ENCODE results near the gene KCTD4. TPM values are rescaled to one million over a fixed set of nuclear protein-coding genes. Genes with fewer than 3 reads are reported as not detected.
A peak's percentile ranks its signal among the peaks of the same experiment; 100 is the strongest.

KCTD4 gene
- total RNA-seq, 2 donors from 2014 or later: not detected

- DNase-seq: no peak
- H3K9me3 ChIP-seq (ENCODE audit: control insufficient read depth, low read length, poor library complexity, severe bottlenecking): no peaks in the 10 kb centered on the region
- no peaks in the 10 kb centered on the region for H3K27me3 Mint-ChIP-seq
- H3K27ac Mint-ChIP-seq: no peak overlapping the region
- peaks cover 20% of the 10 kb centered on the region for H3K4me1 Mint-ChIP-seq
- H3K36me3 Mint-ChIP-seq (ENCODE audit: low read depth): peaks cover 7% of the 10 kb centered on the region
- no peak overlapping the region for H3K4me3 Mint-ChIP-seq
- ATAC-seq: no peak
Observed at GRCh38 chr13:45225370-45225769, 24.5 kb upstream of the KCTD4 start.

- Mint-ChIP-seq H3K27ac (peak overlapping the region; percentile 19), H3K4me1 (peaks cover 13% of the 10 kb centered on the region), H3K4me3 (no peak overlapping the region), H3K27me3 (no peaks in the 10 kb centered on the region), H3K36me3 (ENCODE audit: low read depth) (peaks cover 5% of the 10 kb centered on the region)
- no peak for ATAC-seq
- H3K9me3 ChIP-seq (ENCODE audit: control insufficient read depth, low read length, poor library complexity, severe bottlenecking): no peaks in the 10 kb centered on the region
- DNase-seq: no peak
Observed at GRCh38 chr13:45224176-45224575, 23.3 kb upstream of the KCTD4 start.

- no peaks in the 10 kb centered on the region for H3K9me3 ChIP-seq (ENCODE audit: control insufficient read depth, low read length, poor library complexity, severe bottlenecking)
- no peaks in the 10 kb centered on the region for H3K27me3 Mint-ChIP-seq
- H3K4me1 Mint-ChIP-seq: peaks cover 14% of the 10 kb centered on the region
- H3K36me3 Mint-ChIP-seq (ENCODE audit: low read depth): peaks cover 5% of the 10 kb centered on the region
- H3K27ac Mint-ChIP-seq: no peak overlapping the region
- ATAC-seq (no peak), DNase-seq (no peak)
- no peak overlapping the region for H3K4me3 Mint-ChIP-seq
Observed at GRCh38 chr13:45222919-45223318, 22.1 kb upstream of the KCTD4 start.

- ATAC-seq (no peak), DNase-seq (no peak)
- no peaks in the 10 kb centered on the region for H3K9me3 ChIP-seq (ENCODE audit: control insufficient read depth, low read length, poor library complexity, severe bottlenecking)
- peaks cover 5% of the 10 kb centered on the region for H3K36me3 Mint-ChIP-seq (ENCODE audit: low read depth)
- no peak overlapping the region for H3K27ac Mint-ChIP-seq
- no peak overlapping the region for H3K4me3 Mint-ChIP-seq
- H3K27me3 Mint-ChIP-seq: no peaks in the 10 kb centered on the region
- peaks cover 14% of the 10 kb centered on the region for H3K4me1 Mint-ChIP-seq
Observed at GRCh38 chr13:45222516-45222915, 21.7 kb upstream of the KCTD4 start.

- Mint-ChIP-seq H3K4me1 (peaks cover 12% of the 10 kb centered on the region), H3K27ac (no peak overlapping the region), H3K27me3 (no peaks in the 10 kb centered on the region), H3K36me3 (ENCODE audit: low read depth) (peaks cover 7% of the 10 kb centered on the region), H3K4me3 (no peak overlapping the region)
- ATAC-seq (no peak), DNase-seq (no peak)
- H3K9me3 ChIP-seq (ENCODE audit: control insufficient read depth, low read length, poor library complexity, severe bottlenecking): no peaks in the 10 kb centered on the region
Observed at GRCh38 chr13:45220403-45220802, 19.6 kb upstream of the KCTD4 start.

- no peaks in the 10 kb centered on the region for H3K9me3 ChIP-seq (ENCODE audit: control insufficient read depth, low read length, poor library complexity, severe bottlenecking)
- H3K36me3 Mint-ChIP-seq (ENCODE audit: low read depth): peaks cover 7% of the 10 kb centered on the region
- no peak overlapping the region for H3K27ac Mint-ChIP-seq
- H3K4me1 Mint-ChIP-seq: peaks cover 12% of the 10 kb centered on the region
- H3K27me3 Mint-ChIP-seq: no peaks in the 10 kb centered on the region
- H3K4me3 Mint-ChIP-seq: no peak overlapping the region
- DNase-seq (no peak), ATAC-seq (no peak)
Observed at GRCh38 chr13:45219938-45220375, 19.1 kb upstream of the KCTD4 start.

GRCh38 chr13:45219123-45219891 lies 18.5 kb upstream of the KCTD4 start:
- DNase-seq: no peak
- peaks cover 7% of the 10 kb centered on the region for H3K36me3 Mint-ChIP-seq (ENCODE audit: low read depth)

DNA sequence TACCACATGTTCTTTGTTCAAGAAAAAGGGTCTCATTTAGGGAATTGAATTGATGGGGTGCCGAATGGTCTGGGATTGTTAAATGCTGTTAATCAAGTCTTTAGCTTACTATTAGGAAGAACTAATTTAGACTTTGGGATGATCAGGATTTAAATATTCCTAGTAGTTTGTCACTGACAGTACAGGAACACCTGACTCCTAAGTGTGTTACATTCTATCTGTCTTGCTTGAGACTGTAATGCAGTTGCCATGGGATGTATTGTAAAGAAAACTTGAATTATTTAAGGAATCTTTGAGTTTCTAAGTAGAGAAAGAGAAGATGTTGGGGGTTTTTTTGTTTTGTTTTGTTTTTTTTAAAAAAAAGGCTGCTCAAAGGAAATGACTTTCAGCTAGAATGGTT lies 17.8 kb upstream of the KCTD4 start:
- peaks cover 8% of the 10 kb centered on the region for H3K4me1 Mint-ChIP-seq
- H3K27ac Mint-ChIP-seq: no peak overlapping the region
- H3K9me3 ChIP-seq (ENCODE audit: control insufficient read depth, low read length, poor library complexity, severe bottlenecking): no peaks in the 10 kb centered on the region
- H3K27me3 Mint-ChIP-seq: no peaks in the 10 kb centered on the region
- no peak overlapping the region for H3K4me3 Mint-ChIP-seq
- H3K36me3 Mint-ChIP-seq (ENCODE audit: low read depth): peaks cover 7% of the 10 kb centered on the region
- no peak for DNase-seq
- ATAC-seq: no peak

More at GRCh38 chr13:45219123-45219891, 18.5 kb upstream of the KCTD4 start:
- no peak for ATAC-seq
- H3K9me3 ChIP-seq (ENCODE audit: control insufficient read depth, low read length, poor library complexity, severe bottlenecking): no peaks in the 10 kb centered on the region
- no peak overlapping the region for H3K27ac Mint-ChIP-seq
- H3K27me3 Mint-ChIP-seq: no peaks in the 10 kb centered on the region
- peaks cover 12% of the 10 kb centered on the region for H3K4me1 Mint-ChIP-seq
- no peak overlapping the region for H3K4me3 Mint-ChIP-seq

GRCh38 chr13:45216193-45216592 lies 15.3 kb upstream of the KCTD4 start:
- no peak overlapping the region for H3K4me3 Mint-ChIP-seq
- H3K27me3 Mint-ChIP-seq: no peaks in the 10 kb centered on the region
- H3K27ac Mint-ChIP-seq: no peak overlapping the region
- H3K36me3 Mint-ChIP-seq (ENCODE audit: low read depth): peaks cover 3% of the 10 kb centered on the region
- H3K4me1 Mint-ChIP-seq: peaks cover 7% of the 10 kb centered on the region
- H3K9me3 ChIP-seq (ENCODE audit: control insufficient read depth, low read length, poor library complexity, severe bottlenecking): no peaks in the 10 kb centered on the region
- ATAC-seq (no peak), DNase-seq (no peak)

DNA sequence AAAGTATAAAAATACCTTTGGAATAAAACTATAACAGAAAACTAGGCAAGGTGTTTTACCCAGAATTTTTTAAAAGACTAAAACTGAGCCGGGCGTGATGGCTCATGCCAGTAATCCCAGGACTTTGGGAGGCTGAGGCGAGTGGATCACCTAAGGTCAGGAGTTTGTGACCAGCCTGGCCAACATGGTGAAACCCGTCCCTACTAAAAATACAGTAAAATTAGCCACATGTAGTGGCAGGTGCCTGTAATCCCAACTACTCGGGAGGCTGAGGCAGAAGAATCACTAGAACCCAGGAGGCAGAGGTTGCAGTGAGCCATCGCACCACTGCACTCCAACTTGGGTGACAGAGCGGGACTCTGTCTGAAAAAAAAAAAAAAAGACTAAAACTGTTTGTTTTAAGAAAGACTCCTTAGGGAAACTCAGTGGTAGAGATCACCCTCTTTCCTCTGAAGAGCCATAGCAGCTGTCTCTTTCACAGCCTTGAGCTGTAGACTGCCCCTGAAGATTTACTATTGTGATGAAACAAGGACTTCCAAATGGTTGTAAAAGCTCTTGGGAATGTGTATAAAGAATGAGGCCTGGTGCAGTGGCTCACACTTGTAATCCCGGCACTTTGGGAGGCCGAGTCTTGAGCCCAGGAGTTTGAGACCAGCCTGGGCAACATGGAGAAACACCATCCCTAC lies 14.7 kb upstream of the KCTD4 start:
- no peak overlapping the region for H3K4me3 Mint-ChIP-seq
- no peaks in the 10 kb centered on the region for H3K27me3 Mint-ChIP-seq
- no peak for ATAC-seq
- H3K27ac Mint-ChIP-seq: no peak overlapping the region
- peaks cover 6% of the 10 kb centered on the region for H3K36me3 Mint-ChIP-seq (ENCODE audit: low read depth)
- H3K4me1 Mint-ChIP-seq: peaks cover 8% of the 10 kb centered on the region
- no peaks in the 10 kb centered on the region for H3K9me3 ChIP-seq (ENCODE audit: control insufficient read depth, low read length, poor library complexity, severe bottlenecking)
- no peak for DNase-seq

DNA sequence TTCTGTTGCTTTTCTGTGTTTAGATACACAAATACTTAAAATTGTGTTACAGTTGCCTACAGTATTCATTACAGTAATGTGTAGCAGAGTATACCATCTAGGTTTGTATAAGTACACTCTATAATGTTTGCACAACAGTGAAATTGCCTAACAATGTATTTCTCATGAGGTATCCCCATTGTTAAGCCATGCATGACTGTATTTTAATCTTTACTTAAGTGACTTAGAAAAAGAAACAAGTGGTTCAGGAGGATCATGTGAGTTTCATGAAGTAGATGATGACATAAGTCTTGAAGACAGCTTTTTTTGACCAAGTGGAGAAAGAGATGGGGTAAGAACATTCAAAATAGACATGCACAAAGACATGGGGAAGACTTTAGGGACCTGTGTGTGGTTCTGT lies 8.4 kb upstream of the KCTD4 start:
- H3K36me3 Mint-ChIP-seq (ENCODE audit: low read depth): peaks cover 15% of the 10 kb centered on the region
- peaks cover 15% of the 10 kb centered on the region for H3K4me1 Mint-ChIP-seq
- no peaks in the 10 kb centered on the region for H3K27me3 Mint-ChIP-seq
- H3K27ac Mint-ChIP-seq: no peak overlapping the region
- no peaks in the 10 kb centered on the region for H3K9me3 ChIP-seq (ENCODE audit: control insufficient read depth, low read length, poor library complexity, severe bottlenecking)
- no peak overlapping the region for H3K4me3 Mint-ChIP-seq
- ATAC-seq (no peak), DNase-seq (no peak)

DNA sequence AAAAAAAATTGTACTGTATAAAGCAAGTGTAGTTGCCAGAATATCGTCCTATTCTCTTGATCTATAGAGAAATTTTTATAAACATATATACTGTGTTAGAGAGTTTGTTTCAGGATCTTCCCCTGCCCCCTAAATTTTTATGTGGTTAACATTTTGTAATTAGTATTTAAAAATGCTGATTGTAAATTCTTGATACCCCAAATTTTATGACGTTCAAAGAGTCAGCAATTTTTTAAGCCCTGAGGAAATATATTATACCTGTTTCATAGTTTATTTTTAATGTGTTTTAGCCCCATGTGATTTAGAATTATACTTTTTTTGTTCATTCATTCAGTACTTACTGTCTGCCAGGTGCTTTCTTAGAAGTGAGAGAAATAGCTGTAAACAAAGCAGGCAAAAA lies 7.3 kb upstream of the KCTD4 start:
- Mint-ChIP-seq H3K27ac (peak overlapping the region; percentile 39), H3K4me1 (peaks cover 15% of the 10 kb centered on the region), H3K27me3 (no peaks in the 10 kb centered on the region), H3K36me3 (ENCODE audit: low read depth) (peaks cover 15% of the 10 kb centered on the region), H3K4me3 (no peak overlapping the region)
- no peak for DNase-seq
- no peaks in the 10 kb centered on the region for H3K9me3 ChIP-seq (ENCODE audit: control insufficient read depth, low read length, poor library complexity, severe bottlenecking)
- no peak for ATAC-seq

DNA sequence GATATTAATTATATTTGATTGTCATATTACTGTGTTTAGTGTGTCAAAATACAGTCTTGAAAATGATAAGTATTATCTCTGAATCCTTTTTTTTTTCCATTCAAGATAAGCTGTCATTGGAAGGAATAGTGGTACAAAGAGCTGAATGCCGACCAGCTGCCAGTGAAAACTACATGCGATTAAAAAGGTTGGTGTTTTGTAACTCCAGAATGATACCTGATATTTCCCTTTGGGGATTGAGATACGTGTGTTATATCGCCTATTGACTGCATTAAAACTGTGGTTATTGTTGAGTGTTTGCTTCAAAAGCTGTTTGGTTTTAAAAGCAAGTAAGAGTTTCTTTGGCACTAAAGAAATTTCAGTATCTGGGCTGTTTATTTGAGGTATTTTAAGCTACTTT lies 6.5 kb upstream of the KCTD4 start:
- Mint-ChIP-seq H3K36me3 (ENCODE audit: low read depth) (peaks cover 16% of the 10 kb centered on the region), H3K4me3 (no peak overlapping the region), H3K27me3 (no peaks in the 10 kb centered on the region), H3K27ac (no peak overlapping the region), H3K4me1 (peaks cover 14% of the 10 kb centered on the region)
- no peak for DNase-seq
- no peaks in the 10 kb centered on the region for H3K9me3 ChIP-seq (ENCODE audit: control insufficient read depth, low read length, poor library complexity, severe bottlenecking)
- ATAC-seq: no peak

DNA sequence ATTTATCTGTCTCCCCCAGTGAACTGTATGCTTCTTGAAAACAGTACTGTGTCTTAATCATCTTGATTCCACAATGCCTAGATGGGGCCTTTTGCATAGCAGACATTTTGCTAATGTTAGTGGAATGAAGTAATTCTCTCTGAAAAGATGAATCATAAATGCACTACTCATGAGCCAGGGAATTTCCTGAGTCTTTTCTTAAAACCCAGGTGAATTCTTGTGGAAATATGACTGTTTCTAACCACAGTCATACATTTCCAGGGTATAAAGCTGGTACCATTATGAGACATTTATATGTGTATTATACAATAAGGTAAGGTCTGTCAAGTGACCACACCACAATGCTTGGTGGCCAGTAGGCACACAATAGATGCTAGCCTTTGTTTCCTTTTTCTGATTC lies 5.5 kb upstream of the KCTD4 start:
- ATAC-seq: no peak
- H3K27ac Mint-ChIP-seq: no peak overlapping the region
- H3K9me3 ChIP-seq (ENCODE audit: control insufficient read depth, low read length, poor library complexity, severe bottlenecking): no peaks in the 10 kb centered on the region
- H3K4me3 Mint-ChIP-seq: no peak overlapping the region
- no peak for DNase-seq
- H3K27me3 Mint-ChIP-seq: no peaks in the 10 kb centered on the region
- H3K4me1 Mint-ChIP-seq: peaks cover 13% of the 10 kb centered on the region
- H3K36me3 Mint-ChIP-seq (ENCODE audit: low read depth): peaks cover 17% of the 10 kb centered on the region
